ENCODE results near the gene VAX1.
"Not testable (repeated sequence)": the region's sequence is repeated elsewhere in the genome, so short reads cannot be mapped to it uniquely, and the experiment has no call there.

VAX1 gene

GRCh38 chr10:117134306-117135025, 3.6 kb downstream of the VAX1 start:
- DNase-seq, result no peak

- no peak for DNase-seq
These were observed 4.1 kb downstream of the VAX1 start for GRCh38 chr10:117134056-117134305.

DNA sequence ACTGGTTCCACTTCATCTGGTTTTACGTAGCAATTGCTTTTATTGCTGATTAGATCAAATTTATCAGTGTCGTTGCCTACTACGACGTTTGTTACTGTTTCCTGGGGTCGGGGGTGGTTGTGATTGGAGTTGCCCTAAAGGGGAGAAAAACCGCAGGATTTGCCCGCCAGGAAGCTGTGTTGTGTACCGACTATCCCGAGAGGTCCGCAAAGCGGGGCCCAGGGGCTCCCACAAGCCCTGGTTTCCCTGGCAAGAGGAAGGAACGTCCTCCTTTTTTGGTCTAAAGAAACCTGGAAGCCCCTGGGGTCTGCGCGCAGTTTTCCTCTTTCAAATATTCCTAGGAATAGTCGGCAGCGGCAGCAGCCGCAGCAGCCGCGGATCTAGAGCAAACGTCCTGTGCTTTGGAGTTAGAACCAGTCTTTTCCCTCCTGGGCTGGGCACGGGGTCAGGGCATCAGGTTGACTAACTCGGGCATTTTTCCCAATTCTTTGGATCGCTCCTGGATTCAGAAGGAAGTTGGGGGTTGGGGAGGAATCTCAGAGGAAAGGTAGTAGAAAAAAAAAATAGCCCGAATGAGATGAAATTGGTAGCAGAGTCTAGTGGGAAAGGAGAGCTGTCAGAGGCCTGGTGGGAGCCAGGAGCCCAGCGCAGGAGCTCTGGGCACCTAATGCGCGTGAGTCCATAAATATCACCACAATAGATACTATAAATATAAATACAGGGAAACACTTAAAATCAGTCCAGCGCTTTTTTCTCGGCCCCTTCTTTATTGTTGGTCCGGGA, 4.6 kb downstream of the VAX1 start:
- DNase-seq, result no peak

GRCh38 chr10:117132751-117133231, 5.3 kb downstream of the VAX1 start:
- no peak for DNase-seq

DNA sequence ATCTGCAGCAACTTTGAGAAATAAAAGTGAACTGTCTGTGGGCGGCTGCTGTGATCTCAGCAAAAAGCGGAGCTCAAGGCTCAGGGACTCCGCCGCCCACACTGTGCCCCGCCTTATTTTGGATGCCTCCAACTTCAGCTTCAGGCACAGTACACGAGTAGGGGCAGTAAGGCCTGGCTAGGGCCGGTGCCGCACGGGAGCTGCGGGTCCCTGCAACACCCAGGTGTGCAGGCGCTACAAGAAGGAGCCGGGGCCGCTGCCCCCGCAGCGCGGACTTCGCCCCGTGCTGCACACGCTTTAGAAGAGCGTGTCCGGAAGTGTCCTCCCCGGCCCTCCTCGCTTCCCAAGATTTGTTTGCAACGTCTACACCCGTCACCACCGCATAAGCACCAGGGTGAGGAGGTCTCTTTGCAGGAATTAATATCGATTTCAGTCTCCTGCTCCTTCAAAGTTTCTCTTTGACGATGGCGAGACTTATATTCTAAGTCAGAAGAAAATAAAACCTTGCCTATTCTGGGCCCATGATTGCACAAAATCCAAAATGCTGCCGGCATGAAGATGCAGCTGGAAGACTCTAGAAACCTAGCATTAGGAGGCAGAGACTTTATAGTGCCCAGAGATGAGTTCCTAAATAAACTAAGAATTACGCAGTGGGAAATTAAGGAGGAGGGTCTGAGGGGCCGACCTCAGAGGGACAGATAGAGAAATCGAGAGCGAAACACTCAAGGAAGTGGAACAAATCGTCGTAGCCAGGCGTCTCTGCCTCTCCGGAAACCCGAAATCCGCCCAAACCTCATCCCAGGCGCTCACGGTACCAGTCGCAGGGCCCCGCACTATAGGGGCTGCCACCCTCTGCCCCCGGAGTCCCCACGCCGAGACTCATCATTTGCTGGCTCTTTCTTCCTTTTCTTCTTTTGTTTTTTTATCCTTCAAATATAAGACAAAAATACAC, 6.4 kb downstream of the VAX1 start:
- no peak for DNase-seq

DNA sequence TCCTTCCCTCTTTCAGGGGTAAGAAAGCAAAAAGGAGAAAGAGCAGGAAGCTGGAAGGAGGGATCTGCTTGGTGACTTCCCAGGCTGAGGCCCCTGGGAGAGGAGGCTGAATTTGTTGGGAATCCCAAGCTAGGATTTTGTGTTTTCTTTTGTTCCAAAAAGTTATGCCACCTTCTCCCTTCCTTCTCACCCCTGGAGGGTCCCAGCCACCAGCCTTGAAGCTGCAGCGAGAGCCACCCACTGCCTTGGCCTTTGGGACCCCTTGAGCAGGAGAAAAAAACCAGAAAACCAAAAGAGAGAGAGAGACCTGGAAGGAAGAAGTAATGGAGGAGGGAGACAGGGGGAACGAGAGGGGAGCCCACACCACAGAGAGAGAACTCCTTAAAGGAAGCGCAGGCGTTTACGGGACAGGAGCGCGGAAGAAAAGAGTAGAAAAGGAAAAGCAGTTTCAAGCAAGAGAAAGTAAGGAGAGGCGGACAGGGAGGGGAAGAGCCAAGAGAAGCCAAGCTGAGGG, 7.2 kb downstream of the VAX1 start:
- DNase-seq, result no peak

DNA sequence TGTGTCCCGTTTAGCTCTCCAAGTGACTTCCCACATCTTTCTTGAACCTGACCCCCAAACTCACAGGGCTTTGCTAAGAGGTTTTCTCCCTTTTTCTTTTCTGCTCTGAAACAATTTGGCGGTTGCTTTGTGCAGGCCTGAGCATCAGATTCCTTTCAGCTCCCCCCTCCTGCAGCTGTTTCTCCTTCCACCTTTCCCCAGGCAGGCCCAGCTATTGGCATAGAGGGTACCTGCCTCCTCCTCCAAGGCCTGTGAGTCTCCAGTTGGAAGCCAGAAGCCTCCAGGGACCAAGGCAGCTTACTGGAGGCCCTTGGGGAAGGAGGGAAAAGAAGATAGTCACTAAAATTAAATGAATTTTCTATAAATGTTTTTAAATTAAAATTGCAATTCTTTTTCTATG, 7.7 kb downstream of the VAX1 start:
- no peak for DNase-seq

DNA sequence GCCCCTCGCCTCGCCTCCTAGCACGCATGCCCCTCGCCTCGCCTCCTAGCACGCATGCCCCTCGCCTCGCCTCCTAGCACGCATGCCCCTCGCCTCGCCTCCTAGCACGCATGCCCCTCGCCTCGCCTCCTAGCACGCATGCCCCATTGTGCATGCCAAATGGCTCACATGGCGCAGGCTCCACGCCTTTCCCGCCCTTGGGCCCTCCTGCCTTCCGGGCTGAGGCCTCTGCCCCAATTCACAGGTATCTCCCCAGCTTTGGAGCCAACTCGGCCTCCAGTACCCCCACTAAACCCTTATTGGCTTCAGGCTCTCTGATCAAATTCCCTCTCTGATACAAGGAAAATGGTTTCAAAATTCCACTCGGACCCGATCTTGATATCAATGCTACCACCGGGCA, 11.4 kb downstream of the VAX1 start:
- DNase-seq, result not testable (repeated sequence)

DNA sequence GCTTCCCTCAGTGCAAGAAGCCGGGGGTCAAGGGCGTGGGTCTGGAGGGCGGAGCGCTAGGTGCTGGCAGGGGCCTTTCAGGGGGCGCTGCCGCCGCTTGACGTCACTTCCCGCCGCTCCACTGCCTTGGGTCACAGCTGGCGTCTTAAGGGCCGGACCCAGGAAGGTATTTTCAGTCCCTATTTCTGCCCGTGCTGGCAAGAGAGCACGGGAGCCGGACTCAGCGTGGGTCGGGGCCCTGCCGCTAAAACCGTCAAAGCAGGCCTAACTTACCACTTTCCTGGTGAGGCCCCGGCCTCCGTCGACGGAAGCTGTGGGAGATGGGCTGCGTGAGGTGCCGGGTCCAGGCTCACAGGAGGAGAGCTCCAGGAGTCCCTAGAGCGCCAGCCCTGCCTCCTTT, 12.0 kb downstream of the VAX1 start:
- no peak for DNase-seq

GRCh38 chr10:117112220-117112619, 25.9 kb downstream of the VAX1 start:
- no peak for DNase-seq

DNA sequence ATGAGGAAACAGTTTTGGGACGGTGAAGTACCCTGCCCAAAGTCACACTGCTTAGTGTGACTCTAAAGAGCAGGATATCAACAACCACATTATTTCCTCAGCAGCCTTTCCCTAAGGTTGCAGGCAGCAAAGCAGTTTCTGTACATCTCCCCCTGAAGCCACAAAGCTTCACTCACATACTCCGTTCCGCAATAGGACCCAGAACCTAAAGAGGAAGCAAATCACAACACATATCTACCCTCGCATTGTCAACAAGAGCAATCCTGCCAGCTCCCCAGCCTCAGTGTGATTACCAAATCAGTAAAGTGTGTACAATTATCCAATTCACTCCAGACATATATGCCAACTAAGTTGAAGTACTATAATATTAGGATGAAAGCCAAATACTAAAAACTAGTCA, 30.8 kb downstream of the VAX1 start:
- peak; percentile 64 for DNase-seq

GRCh38 chr10:117096599-117097201, 41.4 kb downstream of the VAX1 start:
- DNase-seq, result no peak

GRCh38 chr10:117094856-117095255, 43.2 kb downstream of the VAX1 start:
- DNase-seq, result no peak

DNA sequence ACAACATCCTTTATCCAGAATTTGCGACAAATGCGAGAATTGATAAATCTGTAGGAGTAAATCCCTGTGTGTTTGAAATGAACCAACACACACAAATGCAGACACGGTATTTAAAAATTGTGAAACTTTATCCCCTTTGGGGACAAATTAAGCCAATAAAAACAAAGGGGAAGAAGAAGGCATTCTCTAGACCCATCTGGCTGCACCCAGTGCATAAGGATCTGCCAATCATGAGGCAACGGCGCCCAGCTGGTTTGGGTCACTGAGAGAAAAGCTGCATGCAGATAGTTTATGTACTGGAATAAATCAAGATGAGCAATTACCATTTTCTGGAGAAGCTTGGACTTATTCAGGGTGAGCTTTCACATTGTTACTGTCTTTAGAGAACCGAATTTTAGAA, 45.7 kb downstream of the VAX1 start:
- DNase-seq, result no peak

- no peak for DNase-seq
These were observed 47.2 kb downstream of the VAX1 start for GRCh38 chr10:117090834-117091233.

- DNase-seq, result no peak
These were observed 50.5 kb downstream of the VAX1 start for GRCh38 chr10:117087521-117087920.

GRCh38 chr10:117086546-117086945, 51.5 kb downstream of the VAX1 start:
- DNase-seq, result no peak

DNA sequence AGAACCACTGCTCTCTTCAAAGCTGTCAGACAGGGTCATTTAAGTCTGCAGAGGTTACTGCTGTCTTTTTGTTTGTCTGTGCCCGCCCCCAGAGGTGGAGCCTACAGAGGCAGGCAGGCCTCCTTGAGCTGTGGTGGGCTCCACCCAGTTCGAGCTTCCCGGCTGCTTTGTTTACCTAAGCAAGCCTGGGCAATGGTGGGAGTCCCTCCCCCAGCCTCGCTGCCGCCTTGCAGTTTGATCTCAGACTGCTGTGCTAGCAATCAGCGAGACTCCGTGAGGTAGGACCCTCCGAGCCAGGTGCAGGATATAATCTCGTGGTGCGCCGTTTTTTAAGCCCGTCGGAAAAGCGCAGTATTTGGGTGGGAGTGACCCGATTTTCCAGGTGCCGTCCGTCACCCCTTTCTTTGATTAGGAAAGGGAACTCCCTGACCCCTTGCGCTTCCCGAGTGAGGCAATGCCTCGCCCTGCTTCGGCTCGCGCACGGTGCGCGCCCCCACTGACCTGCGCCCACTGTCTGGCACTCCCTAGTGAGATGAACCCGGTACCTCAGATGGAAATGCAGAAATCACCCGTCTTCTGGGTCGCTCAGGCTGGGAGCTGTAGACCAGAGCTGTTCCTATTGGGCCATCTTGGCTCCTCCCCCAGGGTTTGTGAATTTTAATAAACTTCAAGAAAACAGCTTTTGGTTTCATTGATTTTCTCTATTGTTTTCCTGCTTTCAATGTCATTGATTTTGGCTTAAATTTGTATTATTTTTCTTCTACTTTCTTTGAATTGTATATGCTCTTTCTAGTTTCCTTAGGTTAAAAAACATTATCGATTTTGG, 53.4 kb downstream of the VAX1 start:
- DNase-seq, result not testable (repeated sequence)
